Stimulated activated naive CD8-positive, alpha-beta T cell treated with anti-CD3 and anti-CD28 coated beads, Interleukin-15, Interleukin-2, amounts not matched to agents 100 ng/mL and 50 ng/mL, for 24 hours (primary cell): ENCODE measurements around the gene CLSTN2.

Source experiments
- H3K27ac Mint-ChIP-seq: one replicate; pipeline ENCODE4 v1.8.0; 2021; ENCODE audit warnings: mild to moderate bottlenecking, mixed read lengths
- H3K27me3 Mint-ChIP-seq: one replicate; pipeline ENCODE4 v1.8.0; 2021; ENCODE audit warnings: mixed read lengths
- H3K36me3 Mint-ChIP-seq: one replicate; pipeline ENCODE4 v1.8.0; 2021; ENCODE audit warnings: low read depth, mixed read lengths
- H3K4me1 Mint-ChIP-seq: one replicate; pipeline ENCODE4 v1.8.0; 2021; ENCODE audit warnings: low read depth, mixed read lengths
- H3K4me3 Mint-ChIP-seq: one replicate; pipeline ENCODE4 v1.8.0; 2021; ENCODE audit warnings: mild to moderate bottlenecking, mixed read lengths
- H3K9me3 Mint-ChIP-seq: one replicate; pipeline ENCODE4 v1.8.0; 2021; ENCODE audit warnings: mixed read lengths

CLSTN2 gene

GRCh38 chr3:140258222-140258724 is 323.3 kb downstream of the CLSTN2 start:
- Mint-ChIP-seq H3K4me3 (no peak overlapping the region), H3K9me3 (no peaks in the 10 kb centered on the region), H3K36me3 (no peaks in the 10 kb centered on the region), H3K4me1 (no peaks in the 10 kb centered on the region), H3K27me3 (peaks cover 8% of the 10 kb centered on the region), H3K27ac (no peak overlapping the region)

GRCh38 chr3:140265302-140265701 is 330.3 kb downstream of the CLSTN2 start:
- Mint-ChIP-seq H3K27ac (no peak overlapping the region), H3K4me3 (no peak overlapping the region), H3K9me3 (no peaks in the 10 kb centered on the region), H3K27me3 (peaks cover 4% of the 10 kb centered on the region), H3K4me1 (no peaks in the 10 kb centered on the region), H3K36me3 (no peaks in the 10 kb centered on the region)

GRCh38 chr3:140268103-140268502 is 333.1 kb downstream of the CLSTN2 start:
- no peaks in the 10 kb centered on the region for H3K27me3 Mint-ChIP-seq
- H3K9me3 Mint-ChIP-seq: no peaks in the 10 kb centered on the region
- no peaks in the 10 kb centered on the region for H3K36me3 Mint-ChIP-seq
- no peaks in the 10 kb centered on the region for H3K4me1 Mint-ChIP-seq
- no peak overlapping the region for H3K27ac Mint-ChIP-seq
- H3K4me3 Mint-ChIP-seq: no peak overlapping the region

GRCh38 chr3:140268610-140269009 is 333.6 kb downstream of the CLSTN2 start:
- Mint-ChIP-seq H3K4me3 (no peak overlapping the region), H3K27ac (no peak overlapping the region)

GRCh38 chr3:140270329-140270728 is 335.3 kb downstream of the CLSTN2 start:
- H3K4me3 Mint-ChIP-seq: no peak overlapping the region
- H3K27ac Mint-ChIP-seq: no peak overlapping the region
- no peaks in the 10 kb centered on the region for H3K36me3 Mint-ChIP-seq
- H3K9me3 Mint-ChIP-seq: no peaks in the 10 kb centered on the region
- H3K27me3 Mint-ChIP-seq: no peaks in the 10 kb centered on the region
- H3K4me1 Mint-ChIP-seq: no peaks in the 10 kb centered on the region

More at GRCh38 chr3:140268610-140269009, 333.6 kb downstream of the CLSTN2 start:
- H3K27me3 Mint-ChIP-seq: no peaks in the 10 kb centered on the region
- H3K36me3 Mint-ChIP-seq: no peaks in the 10 kb centered on the region
- H3K4me1 Mint-ChIP-seq: no peaks in the 10 kb centered on the region
- H3K9me3 Mint-ChIP-seq: no peaks in the 10 kb centered on the region

- Mint-ChIP-seq H3K9me3 (no peaks in the 10 kb centered on the region), H3K27me3 (no peaks in the 10 kb centered on the region), H3K4me3 (no peak overlapping the region), H3K4me1 (no peaks in the 10 kb centered on the region), H3K27ac (no peak overlapping the region), H3K36me3 (no peaks in the 10 kb centered on the region)
Measured at GRCh38 chr3:140273542-140274195, 338.7 kb downstream of the CLSTN2 start.

GRCh38 chr3:140274429-140274828 is 339.4 kb downstream of the CLSTN2 start:
- Mint-ChIP-seq H3K9me3 (no peaks in the 10 kb centered on the region), H3K27ac (no peak overlapping the region), H3K4me1 (no peaks in the 10 kb centered on the region), H3K36me3 (no peaks in the 10 kb centered on the region), H3K4me3 (no peak overlapping the region), H3K27me3 (no peaks in the 10 kb centered on the region)

- H3K36me3 Mint-ChIP-seq: no peaks in the 10 kb centered on the region
- H3K27me3 Mint-ChIP-seq: peaks cover 9% of the 10 kb centered on the region
- H3K4me1 Mint-ChIP-seq: no peaks in the 10 kb centered on the region
- no peak overlapping the region for H3K4me3 Mint-ChIP-seq
- no peak overlapping the region for H3K27ac Mint-ChIP-seq
- H3K9me3 Mint-ChIP-seq: no peaks in the 10 kb centered on the region
Measured at GRCh38 chr3:140276703-140277102, 341.7 kb downstream of the CLSTN2 start.

- Mint-ChIP-seq H3K9me3 (no peaks in the 10 kb centered on the region), H3K27me3 (peaks cover 9% of the 10 kb centered on the region), H3K27ac (no peak overlapping the region), H3K4me1 (no peaks in the 10 kb centered on the region), H3K4me3 (no peak overlapping the region), H3K36me3 (no peaks in the 10 kb centered on the region)
Measured at GRCh38 chr3:140277886-140278285, 342.9 kb downstream of the CLSTN2 start.

- Mint-ChIP-seq H3K27ac (no peak overlapping the region), H3K36me3 (no peaks in the 10 kb centered on the region), H3K4me1 (no peaks in the 10 kb centered on the region), H3K4me3 (no peak overlapping the region), H3K9me3 (no peaks in the 10 kb centered on the region), H3K27me3 (peaks cover 19% of the 10 kb centered on the region)
Measured at GRCh38 chr3:140284372-140284771, 349.4 kb downstream of the CLSTN2 start.

- Mint-ChIP-seq H3K36me3 (no peaks in the 10 kb centered on the region), H3K27ac (no peak overlapping the region), H3K9me3 (no peaks in the 10 kb centered on the region), H3K27me3 (peaks cover 16% of the 10 kb centered on the region), H3K4me3 (no peak overlapping the region), H3K4me1 (no peaks in the 10 kb centered on the region)
Measured at GRCh38 chr3:140285380-140285779, 350.4 kb downstream of the CLSTN2 start.

- peaks cover 12% of the 10 kb centered on the region for H3K27me3 Mint-ChIP-seq
- H3K4me3 Mint-ChIP-seq: no peak overlapping the region
- H3K4me1 Mint-ChIP-seq: no peaks in the 10 kb centered on the region
- H3K36me3 Mint-ChIP-seq: no peaks in the 10 kb centered on the region
- H3K9me3 Mint-ChIP-seq: no peaks in the 10 kb centered on the region
- no peak overlapping the region for H3K27ac Mint-ChIP-seq
Measured at GRCh38 chr3:140288595-140288994, 353.6 kb downstream of the CLSTN2 start.

GRCh38 chr3:140290105-140290504 is 355.1 kb downstream of the CLSTN2 start:
- no peaks in the 10 kb centered on the region for H3K9me3 Mint-ChIP-seq
- no peak overlapping the region for H3K4me3 Mint-ChIP-seq
- no peaks in the 10 kb centered on the region for H3K36me3 Mint-ChIP-seq
- peaks cover 12% of the 10 kb centered on the region for H3K27me3 Mint-ChIP-seq
- H3K27ac Mint-ChIP-seq: no peak overlapping the region
- no peaks in the 10 kb centered on the region for H3K4me1 Mint-ChIP-seq

GRCh38 chr3:140292170-140292569 is 357.2 kb downstream of the CLSTN2 start:
- Mint-ChIP-seq H3K4me1 (no peaks in the 10 kb centered on the region), H3K36me3 (no peaks in the 10 kb centered on the region), H3K4me3 (no peak overlapping the region)

GRCh38 chr3:140292684-140293083 is 357.7 kb downstream of the CLSTN2 start:
- H3K36me3 Mint-ChIP-seq: no peaks in the 10 kb centered on the region

More at GRCh38 chr3:140292170-140292569, 357.2 kb downstream of the CLSTN2 start:
- Mint-ChIP-seq H3K9me3 (no peaks in the 10 kb centered on the region), H3K27me3 (peaks cover 10% of the 10 kb centered on the region), H3K27ac (no peak overlapping the region)

GRCh38 chr3:140294058-140294457 is 359.1 kb downstream of the CLSTN2 start:
- peaks cover 4% of the 10 kb centered on the region for H3K27me3 Mint-ChIP-seq
- H3K4me1 Mint-ChIP-seq: no peaks in the 10 kb centered on the region
- no peak overlapping the region for H3K4me3 Mint-ChIP-seq
- no peaks in the 10 kb centered on the region for H3K36me3 Mint-ChIP-seq
- no peak overlapping the region for H3K27ac Mint-ChIP-seq
- no peaks in the 10 kb centered on the region for H3K9me3 Mint-ChIP-seq

More at GRCh38 chr3:140292684-140293083, 357.7 kb downstream of the CLSTN2 start:
- no peaks in the 10 kb centered on the region for H3K9me3 Mint-ChIP-seq
- H3K4me3 Mint-ChIP-seq: no peak overlapping the region
- peaks cover 7% of the 10 kb centered on the region for H3K27me3 Mint-ChIP-seq
- H3K27ac Mint-ChIP-seq: no peak overlapping the region
- no peaks in the 10 kb centered on the region for H3K4me1 Mint-ChIP-seq
